HEK293 (cell line): ENCODE measurements around the gene S100A7.

ENCODE experiments used
- CTCF ChIA-PET: fragments of 350-600 bp; formaldehyde crosslinking; extraction: SDS; loops from one replicate; lab custom pipeline; 2021; ENCODE audit warnings: antibody characterized with exemption; lab: Yijun Ruan, JAX
- POLR2A ChIA-PET: fragments of 300-600 bp; formaldehyde crosslinking; extraction: SDS; loops from one replicate; lab custom pipeline; 2020; ENCODE audit warnings: antibody characterized with exemption, inconsistent platforms; lab: Yijun Ruan, JAX
- H3K27ac ChIP-seq: fragments of 200-500 bp; sonication (Bioruptor generic); 2 replicates; pipeline ENCODE4 v1.5.1; 2014; ENCODE audit warnings: low read depth, low read length, control low read depth, inconsistent platforms; ENCODE audit errors: extremely low read depth
- H3K36me3 ChIP-seq, 2 experiments: fragments of 200-500 bp in 1 of 2; sonication (Bioruptor generic) in 1 of 2; 1 replicate in 1 of 2; 2 replicates in 1 of 2; pipeline ENCODE4 v1.5.1; 2014 to 2017; ENCODE audit warnings: inconsistent platforms in 2 of 2, low read length in 2 of 2; ENCODE audit not compliant: control insufficient read depth in 2 of 2, insufficient read depth in 1 of 2
- H3K4me1 ChIP-seq: fragments of 200-500 bp; sonication (Bioruptor generic); 2 replicates; pipeline ENCODE4 v1.5.1; 2014; ENCODE audit warnings: mild to moderate bottlenecking, low read length, inconsistent platforms; ENCODE audit not compliant: control insufficient read depth, insufficient read depth
- H3K4me3 ChIP-seq: 2 replicates; pipeline ENCODE4 v1.5.1; 2011; ENCODE audit warnings: low read depth, mild to moderate bottlenecking, control low read depth, low read length, moderate library complexity
- H3K9me3 ChIP-seq: fragments of 200-500 bp; sonication (Bioruptor generic); 2 replicates; pipeline ENCODE4 v1.5.1; 2014; ENCODE audit warnings: low read depth, low read length, inconsistent platforms; ENCODE audit not compliant: control insufficient read depth, insufficient read depth
- ATF2 ChIP-seq: fragments of 450-650 bp; formaldehyde crosslinking; IDR thresholded peaks from 2 replicates; pipeline ENCODE4 v1.5.1; 2016; ENCODE audit warnings: missing biosample characterization, missing genetic modification characterization, low read depth
- REST ChIP-seq: fragments of 450-650 bp; formaldehyde crosslinking; IDR thresholded peaks from 2 replicates; pipeline ENCODE4 v1.5.1; 2016; ENCODE audit warnings: missing biosample characterization, missing genetic modification characterization
- ZBTB26 ChIP-seq: fragments of 450-650 bp; formaldehyde crosslinking; optimal IDR thresholded peaks from 2 replicates; pipeline ENCODE3; 2016; ENCODE audit warnings: missing biosample characterization, mild to moderate bottlenecking, missing genetic modification characterization
- ZBTB6 ChIP-seq: fragments of 450-650 bp; formaldehyde crosslinking; IDR thresholded peaks from 2 replicates; pipeline ENCODE4 v1.5.1; 2017; ENCODE audit warnings: missing biosample characterization, missing genetic modification characterization
- ZNF140 ChIP-seq: fragments of 450-650 bp; formaldehyde crosslinking; IDR thresholded peaks from 2 replicates; pipeline ENCODE4 v1.5.1; 2016; ENCODE audit warnings: missing biosample characterization, missing genetic modification characterization
- ZNF211 ChIP-seq: fragments of 450-650 bp; formaldehyde crosslinking; IDR thresholded peaks from 2 replicates; pipeline ENCODE4 v1.5.1; 2016; ENCODE audit warnings: low read depth, missing biosample characterization, missing genetic modification characterization
- ZNF214 ChIP-seq: fragments of 450-650 bp; formaldehyde crosslinking; IDR thresholded peaks from 2 replicates; pipeline ENCODE4 v1.5.1; 2017; ENCODE audit warnings: missing biosample characterization, mild to moderate bottlenecking, missing genetic modification characterization, borderline replicate concordance
- ZNF433 ChIP-seq: fragments of 450-650 bp; formaldehyde crosslinking; IDR thresholded peaks from 2 replicates; pipeline ENCODE4 v1.5.1; 2016; ENCODE audit warnings: missing biosample characterization, missing genetic modification characterization, low read depth
- ZNF549 ChIP-seq: fragments of 450-650 bp; IDR thresholded peaks from 2 replicates; pipeline ENCODE4 v1.5.1; 2018; ENCODE audit warnings: missing biosample characterization, missing genetic modification characterization, mild to moderate bottlenecking, inconsistent platforms, moderate library complexity
- ZNF585B ChIP-seq: fragments of 450-650 bp; formaldehyde crosslinking; IDR thresholded peaks from 2 replicates; pipeline ENCODE4 v1.5.1; 2016; ENCODE audit warnings: missing biosample characterization, missing genetic modification characterization
- ZNF768 ChIP-seq: fragments of 450-650 bp; formaldehyde crosslinking; IDR thresholded peaks from 2 replicates; pipeline ENCODE4 v1.5.1; 2018; ENCODE audit warnings: missing biosample characterization, mild to moderate bottlenecking, missing genetic modification characterization
- ZNF843 ChIP-seq: fragments of 450-650 bp; formaldehyde crosslinking; IDR thresholded peaks from 2 replicates; pipeline ENCODE4 v1.5.1; 2016; ENCODE audit warnings: missing biosample characterization, missing genetic modification characterization
- TF ChIP-seq, protein P1 (sequence below): fragments of 450-650 bp; formaldehyde crosslinking; conservative IDR thresholded peaks from 2 replicates; pipeline ENCODE4 v1.5.1; 2016; ENCODE audit warnings: low read depth, missing biosample characterization, missing genetic modification characterization
- TF ChIP-seq, protein P2 (sequence below): sonication (generic); formaldehyde crosslinking; IDR thresholded peaks from 2 replicates; pipeline ENCODE4 v1.8.1; 2022; ENCODE audit warnings: mild to moderate bottlenecking, moderate library complexity, missing genetic modification reagents
- TF ChIP-seq, protein P3 (sequence below): fragments of 450-650 bp; formaldehyde crosslinking; IDR thresholded peaks from 2 replicates; pipeline ENCODE4 v1.5.1; 2017; ENCODE audit warnings: missing biosample characterization, mild to moderate bottlenecking, missing genetic modification characterization, moderate library complexity
- TF ChIP-seq, protein P4 (sequence below): fragments of 450-650 bp; formaldehyde crosslinking; IDR thresholded peaks from 2 replicates; pipeline ENCODE4 v1.5.1; 2017; ENCODE audit warnings: missing biosample characterization, missing genetic modification characterization

S100A7 gene

DNA sequence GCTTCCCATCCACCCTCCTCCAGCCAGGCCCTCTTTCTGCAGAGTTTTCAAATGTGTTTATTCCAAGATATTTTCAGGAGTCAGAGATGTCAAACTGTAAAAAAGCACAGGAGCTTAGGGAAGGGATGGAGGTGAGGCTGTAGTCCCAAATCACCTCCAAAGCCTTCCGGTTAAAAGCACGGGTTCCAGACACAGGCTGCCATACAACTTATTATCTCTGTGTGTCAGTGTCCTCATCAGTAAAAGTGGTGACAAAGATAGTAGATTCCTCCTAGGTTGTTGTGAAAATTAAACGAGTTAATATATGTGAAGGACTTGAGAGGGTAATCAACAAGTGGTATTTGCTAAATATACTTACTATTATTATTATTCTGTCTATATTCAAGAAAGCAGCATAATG, 29.0 kb downstream of the S100A7 start:
- no peaks in the 10 kb centered on the region for H3K36me3 ChIP-seq
- TF ChIP-seq REST (tag by site-specific recombination): no peak
- TF ChIP-seq ZNF140 (tag by site-specific recombination): no peak
- TF ChIP-seq, protein P1, sequence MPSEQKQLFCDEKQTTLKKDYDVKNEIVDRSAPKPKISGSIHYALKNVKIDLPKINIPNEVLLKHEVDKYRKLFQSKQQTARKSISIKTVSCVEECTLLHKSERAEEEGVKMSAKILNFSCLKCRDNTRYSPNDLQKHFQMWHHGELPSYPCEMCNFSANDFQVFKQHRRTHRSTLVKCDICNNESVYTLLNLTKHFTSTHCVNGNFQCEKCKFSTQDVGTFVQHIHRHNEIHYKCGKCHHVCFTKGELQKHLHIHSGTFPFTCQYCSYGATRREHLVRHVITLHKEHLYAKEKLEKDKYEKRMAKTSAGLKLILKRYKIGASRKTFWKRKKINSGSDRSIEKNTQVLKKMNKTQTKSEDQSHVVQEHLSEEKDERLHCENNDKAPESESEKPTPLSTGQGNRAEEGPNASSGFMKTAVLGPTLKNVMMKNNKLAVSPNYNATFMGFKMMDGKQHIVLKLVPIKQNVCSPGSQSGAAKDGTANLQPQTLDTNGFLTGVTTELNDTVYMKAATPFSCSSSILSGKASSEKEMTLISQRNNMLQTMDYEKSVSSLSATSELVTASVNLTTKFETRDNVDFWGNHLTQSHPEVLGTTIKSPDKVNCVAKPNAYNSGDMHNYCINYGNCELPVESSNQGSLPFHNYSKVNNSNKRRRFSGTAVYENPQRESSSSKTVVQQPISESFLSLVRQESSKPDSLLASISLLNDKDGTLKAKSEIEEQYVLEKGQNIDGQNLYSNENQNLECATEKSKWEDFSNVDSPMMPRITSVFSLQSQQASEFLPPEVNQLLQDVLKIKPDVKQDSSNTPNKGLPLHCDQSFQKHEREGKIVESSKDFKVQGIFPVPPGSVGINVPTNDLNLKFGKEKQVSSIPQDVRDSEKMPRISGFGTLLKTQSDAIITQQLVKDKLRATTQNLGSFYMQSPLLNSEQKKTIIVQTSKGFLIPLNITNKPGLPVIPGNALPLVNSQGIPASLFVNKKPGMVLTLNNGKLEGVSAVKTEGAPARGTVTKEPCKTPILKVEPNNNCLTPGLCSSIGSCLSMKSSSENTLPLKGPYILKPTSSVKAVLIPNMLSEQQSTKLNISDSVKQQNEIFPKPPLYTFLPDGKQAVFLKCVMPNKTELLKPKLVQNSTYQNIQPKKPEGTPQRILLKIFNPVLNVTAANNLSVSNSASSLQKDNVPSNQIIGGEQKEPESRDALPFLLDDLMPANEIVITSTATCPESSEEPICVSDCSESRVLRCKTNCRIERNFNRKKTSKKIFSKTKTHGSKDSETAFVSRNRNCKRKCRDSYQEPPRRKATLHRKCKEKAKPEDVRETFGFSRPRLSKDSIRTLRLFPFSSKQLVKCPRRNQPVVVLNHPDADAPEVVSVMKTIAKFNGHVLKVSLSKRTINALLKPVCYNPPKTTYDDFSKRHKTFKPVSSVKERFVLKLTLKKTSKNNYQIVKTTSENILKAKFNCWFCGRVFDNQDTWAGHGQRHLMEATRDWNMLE (tag by site-specific recombination): no peak
- no peak for TF ChIP-seq ZNF214 (tag by site-specific recombination)
- TF ChIP-seq ATF2 (tag by site-specific recombination): no peak
- no peak for TF ChIP-seq ZBTB6 (tag by site-specific recombination)
- TF ChIP-seq, protein P2, sequence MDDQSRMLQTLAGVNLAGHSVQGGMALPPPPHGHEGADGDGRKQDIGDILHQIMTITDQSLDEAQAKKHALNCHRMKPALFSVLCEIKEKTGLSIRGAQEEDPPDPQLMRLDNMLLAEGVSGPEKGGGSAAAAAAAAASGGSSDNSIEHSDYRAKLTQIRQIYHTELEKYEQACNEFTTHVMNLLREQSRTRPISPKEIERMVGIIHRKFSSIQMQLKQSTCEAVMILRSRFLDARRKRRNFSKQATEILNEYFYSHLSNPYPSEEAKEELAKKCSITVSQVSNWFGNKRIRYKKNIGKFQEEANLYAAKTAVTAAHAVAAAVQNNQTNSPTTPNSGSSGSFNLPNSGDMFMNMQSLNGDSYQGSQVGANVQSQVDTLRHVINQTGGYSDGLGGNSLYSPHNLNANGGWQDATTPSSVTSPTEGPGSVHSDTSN (CRISPR knock-in tag): no peak
- TF ChIP-seq ZNF211 (tag by site-specific recombination): no peak
- no peak for TF ChIP-seq ZNF549 (tag by site-specific recombination)
- TF ChIP-seq ZNF433 (tag by site-specific recombination): no peak
- no peaks in the 10 kb centered on the region for H3K9me3 ChIP-seq

DNA sequence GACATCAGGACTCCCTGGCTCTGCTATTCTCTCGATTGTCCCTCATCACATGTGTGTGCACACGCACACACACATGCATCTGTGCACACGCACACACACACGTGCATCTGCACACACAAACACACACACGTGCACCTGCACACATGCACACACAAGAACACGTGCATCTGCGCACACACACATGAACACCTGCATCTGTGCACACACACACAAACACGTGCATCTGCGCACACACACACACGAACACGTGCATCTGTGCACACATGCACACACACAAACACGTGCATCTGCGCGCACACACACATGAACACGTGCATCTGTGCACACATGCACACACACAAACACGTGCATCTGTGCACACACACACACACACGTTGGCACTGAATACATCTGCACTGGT, 29.4 kb downstream of the S100A7 start:
- H3K27ac ChIP-seq: no peak overlapping the region
- no peaks in the 10 kb centered on the region for H3K36me3 ChIP-seq
- ChIA-PET POLR2A (no interaction called here), CTCF (no interaction called here)
- H3K4me1 ChIP-seq: no peaks in the 10 kb centered on the region
- H3K9me3 ChIP-seq: no peaks in the 10 kb centered on the region
- H3K4me3 ChIP-seq: no peak overlapping the region
- TF ChIP-seq ZNF843 (tag by site-specific recombination): no peak
- TF ChIP-seq ZBTB26 (tag by site-specific recombination): peak; percentile 15
- no peak for TF ChIP-seq ZNF585B (tag by site-specific recombination)
- TF ChIP-seq, protein P3, sequence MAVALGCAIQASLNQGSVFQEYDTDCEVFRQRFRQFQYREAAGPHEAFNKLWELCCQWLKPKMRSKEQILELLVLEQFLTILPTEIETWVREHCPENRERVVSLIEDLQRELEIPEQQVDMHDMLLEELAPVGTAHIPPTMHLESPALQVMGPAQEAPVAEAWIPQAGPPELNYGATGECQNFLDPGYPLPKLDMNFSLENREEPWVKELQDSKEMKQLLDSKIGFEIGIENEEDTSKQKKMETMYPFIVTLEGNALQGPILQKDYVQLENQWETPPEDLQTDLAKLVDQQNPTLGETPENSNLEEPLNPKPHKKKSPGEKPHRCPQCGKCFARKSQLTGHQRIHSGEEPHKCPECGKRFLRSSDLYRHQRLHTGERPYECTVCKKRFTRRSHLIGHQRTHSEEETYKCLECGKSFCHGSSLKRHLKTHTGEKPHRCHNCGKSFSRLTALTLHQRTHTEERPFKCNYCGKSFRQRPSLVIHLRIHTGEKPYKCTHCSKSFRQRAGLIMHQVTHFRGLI (tag by site-specific recombination): no peak
- no peak for TF ChIP-seq ZNF768 (tag by site-specific recombination)
- TF ChIP-seq, protein P4, sequence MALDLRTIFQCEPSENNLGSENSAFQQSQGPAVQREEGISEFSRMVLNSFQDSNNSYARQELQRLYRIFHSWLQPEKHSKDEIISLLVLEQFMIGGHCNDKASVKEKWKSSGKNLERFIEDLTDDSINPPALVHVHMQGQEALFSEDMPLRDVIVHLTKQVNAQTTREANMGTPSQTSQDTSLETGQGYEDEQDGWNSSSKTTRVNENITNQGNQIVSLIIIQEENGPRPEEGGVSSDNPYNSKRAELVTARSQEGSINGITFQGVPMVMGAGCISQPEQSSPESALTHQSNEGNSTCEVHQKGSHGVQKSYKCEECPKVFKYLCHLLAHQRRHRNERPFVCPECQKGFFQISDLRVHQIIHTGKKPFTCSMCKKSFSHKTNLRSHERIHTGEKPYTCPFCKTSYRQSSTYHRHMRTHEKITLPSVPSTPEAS (tag by site-specific recombination): peak; percentile 95

More for the DNA sequence above, 29.0 kb downstream of the S100A7 start:
- H3K27ac ChIP-seq: no peak overlapping the region
- H3K4me1 ChIP-seq: no peaks in the 10 kb centered on the region
- no peak overlapping the region for H3K4me3 ChIP-seq
- POLR2A ChIA-PET: no interaction called here
- CTCF ChIA-PET: no interaction called here
